ENCODE results near the gene TTC33.
"Not testable (repeated sequence)": the region's sequence is repeated elsewhere in the genome, so short reads cannot be mapped to it uniquely, and the experiment has no call there.

The TTC33 gene, protein sequence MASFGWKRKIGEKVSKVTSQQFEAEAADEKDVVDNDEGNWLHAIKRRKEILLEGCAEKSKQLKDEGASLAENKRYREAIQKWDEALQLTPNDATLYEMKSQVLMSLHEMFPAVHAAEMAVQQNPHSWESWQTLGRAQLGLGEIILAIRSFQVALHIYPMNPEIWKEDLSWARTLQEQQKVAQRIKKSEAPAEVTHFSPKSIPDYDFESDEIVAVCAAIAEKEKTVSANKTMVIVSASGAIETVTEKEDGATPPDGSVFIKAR

DNA sequence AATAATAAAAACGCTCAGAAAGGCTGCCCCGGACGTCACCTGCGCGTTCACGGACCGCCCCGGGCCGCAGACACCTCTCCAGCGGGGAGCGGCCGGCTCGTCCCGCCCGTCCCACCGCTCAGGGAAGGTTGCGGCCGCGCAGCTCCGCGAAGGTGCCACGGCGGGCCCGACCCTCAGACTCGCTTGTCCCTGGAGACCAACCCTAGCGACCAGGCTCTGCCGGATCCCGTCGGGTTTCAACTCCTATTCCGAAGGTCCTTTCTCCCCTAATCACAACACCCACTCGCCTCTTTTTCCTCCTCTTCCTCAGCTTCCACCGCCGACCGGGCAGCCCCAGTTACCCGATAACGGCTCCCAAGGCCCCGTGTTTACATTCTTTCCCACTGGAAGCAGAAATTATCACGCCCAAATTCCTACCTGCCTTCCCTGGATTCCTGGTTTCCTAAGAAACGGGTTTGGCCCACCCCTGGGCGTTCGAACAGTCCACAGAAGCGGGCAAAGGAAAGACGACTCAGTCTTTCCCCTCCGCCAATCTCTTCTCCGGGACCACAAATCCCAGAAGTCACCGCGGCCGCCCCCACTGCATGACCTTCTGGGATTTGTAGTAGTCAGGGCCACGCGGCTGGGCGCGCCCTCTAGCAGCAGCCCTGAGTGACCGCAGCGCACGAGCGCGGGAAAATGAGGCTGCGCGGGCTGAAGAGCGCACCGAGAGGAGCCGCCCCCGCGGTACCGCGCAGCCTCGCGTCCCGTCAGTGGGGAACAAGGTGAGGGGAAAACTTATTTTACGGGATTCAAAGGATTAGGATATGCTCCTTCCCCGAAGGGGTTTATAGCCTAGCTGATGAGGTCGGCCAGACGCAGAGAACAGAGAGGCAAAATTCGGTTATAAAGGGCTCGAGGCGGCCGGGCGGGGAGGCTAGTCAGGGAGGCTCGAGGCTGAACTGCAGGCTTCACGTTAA, at the start of gene TTC33:
TTC33 (minus strand) TSS at position 555 of the 959 bp plus-strand sequence. CDS start 8,943 bp downstream, outside the sequence.
- peak; percentile 85 to 93 (median 90) for DNase-seq

DNA sequence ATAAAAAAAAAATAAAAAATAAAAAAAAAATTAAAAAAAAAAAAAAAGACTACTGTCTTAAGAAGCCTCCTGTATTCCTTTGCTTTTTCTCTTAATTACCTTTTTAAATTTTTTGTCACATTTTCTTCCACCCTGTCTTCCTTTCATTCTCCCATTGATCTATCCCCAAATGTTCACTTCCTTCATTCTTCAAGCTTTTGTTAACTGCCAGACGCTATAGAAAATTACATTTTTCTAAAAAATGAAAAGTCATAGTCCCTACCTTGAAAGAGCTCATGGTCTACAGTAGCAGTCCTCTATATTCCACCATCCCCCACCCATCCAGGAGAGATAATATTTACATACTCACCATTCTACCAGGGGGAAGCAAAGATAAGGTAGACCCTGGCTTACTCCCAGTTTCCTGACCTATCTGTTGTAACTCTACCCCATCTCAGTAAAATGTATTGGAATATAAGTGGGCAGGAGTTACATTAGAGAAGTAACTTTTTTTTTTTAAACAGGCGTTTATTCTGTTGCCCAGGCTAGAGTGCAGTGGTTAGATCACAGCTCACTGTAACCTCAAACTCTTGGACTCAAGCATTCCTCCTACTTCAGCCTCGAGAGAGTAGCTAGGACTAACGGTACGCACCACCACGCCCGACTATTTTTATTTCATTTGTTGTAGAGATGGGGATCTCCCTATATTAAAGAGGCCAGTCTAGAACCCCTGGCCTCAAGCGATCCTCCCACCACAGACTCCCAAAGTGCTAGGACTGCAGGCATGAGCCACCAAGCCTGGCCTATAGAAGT, 46.2 kb upstream of the TTC33 start:
- no peak for DNase-seq

DNA sequence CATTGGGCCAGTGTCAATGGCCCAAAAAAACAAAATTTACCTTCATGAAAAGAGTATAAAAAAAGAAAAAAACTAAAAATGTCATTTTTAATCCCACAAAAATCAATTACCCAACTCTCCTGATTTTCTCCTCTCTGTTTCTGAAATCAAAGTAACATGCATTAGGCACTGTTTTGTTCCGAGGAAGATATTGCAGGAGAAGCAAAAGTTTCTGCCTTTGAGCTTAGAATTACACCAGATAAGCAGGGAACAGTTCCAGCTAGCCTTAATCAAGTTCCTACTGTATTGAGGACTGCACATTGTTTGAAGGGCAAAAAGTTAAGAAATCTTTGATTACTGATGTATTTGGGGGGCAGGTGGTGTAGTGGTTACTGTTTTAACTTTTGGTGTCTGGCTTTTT, 43.5 kb upstream of the TTC33 start:
- no peak for DNase-seq

DNA sequence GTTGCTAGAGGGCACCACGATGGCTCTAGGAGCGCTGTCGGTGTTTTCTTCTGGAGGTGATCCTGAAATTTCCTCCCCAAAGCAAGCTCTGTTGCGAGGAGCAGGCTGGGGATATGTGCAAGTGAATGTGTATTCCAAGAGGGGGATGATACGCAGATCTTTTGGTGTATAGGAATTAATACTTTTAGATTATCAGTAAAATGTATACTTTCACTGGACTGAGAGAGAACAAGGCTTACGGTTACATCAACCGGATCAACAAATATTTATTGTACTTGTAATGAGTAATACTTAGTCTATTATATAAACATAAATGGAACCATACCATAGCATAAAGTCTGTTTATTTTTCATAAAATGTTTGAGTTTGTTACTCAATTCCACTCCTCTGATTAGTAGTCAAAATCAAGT, 43.0 kb upstream of the TTC33 start:
- no peak for DNase-seq

DNA sequence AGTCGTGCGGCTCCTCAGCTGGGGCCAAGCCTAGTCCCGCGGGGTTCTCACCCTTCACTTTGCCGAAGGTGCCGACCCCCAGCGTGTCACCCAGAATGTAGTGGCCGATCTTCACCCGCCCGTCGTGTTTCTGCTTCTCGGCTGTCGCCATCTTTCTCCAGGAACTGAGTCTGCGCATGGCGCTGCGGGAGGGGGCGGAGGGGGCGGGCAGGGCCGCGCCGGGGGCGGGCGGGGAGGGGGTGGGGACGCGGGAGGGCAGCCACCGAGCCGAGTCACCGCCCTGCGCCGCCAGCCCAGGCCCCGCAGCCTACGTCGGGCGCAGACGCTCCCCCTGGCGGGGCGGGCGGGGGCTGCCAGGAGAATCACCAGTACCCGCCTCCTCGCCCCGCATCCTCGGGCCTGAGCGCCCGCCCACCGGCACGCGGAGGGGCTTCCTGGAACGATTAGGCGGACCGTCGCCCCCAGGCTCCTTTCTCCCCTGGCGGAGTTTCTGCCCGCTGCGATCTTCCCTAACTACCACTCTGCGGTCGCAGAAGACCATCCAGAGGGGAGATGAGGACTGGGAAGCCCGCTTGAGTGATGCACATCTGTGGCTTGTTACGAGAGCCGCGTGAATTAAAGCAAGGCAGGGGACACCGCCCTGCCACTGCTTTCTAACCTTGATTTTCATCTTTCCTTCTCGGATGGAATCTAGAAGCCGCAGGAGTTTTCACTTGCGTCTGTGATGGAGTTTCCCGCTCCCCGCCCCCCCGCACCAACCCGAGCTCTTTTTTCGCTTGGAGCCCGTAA, 42.4 kb upstream of the TTC33 start, which contains the start of gene PRKAA1:
PRKAA1 (minus strand) TSS at position 363 of the 789 bp plus-strand sequence; CDS start at position 178, 185 bp downstream.
- DNase-seq = peak; percentile 84 to 91 (median 88)

DNA sequence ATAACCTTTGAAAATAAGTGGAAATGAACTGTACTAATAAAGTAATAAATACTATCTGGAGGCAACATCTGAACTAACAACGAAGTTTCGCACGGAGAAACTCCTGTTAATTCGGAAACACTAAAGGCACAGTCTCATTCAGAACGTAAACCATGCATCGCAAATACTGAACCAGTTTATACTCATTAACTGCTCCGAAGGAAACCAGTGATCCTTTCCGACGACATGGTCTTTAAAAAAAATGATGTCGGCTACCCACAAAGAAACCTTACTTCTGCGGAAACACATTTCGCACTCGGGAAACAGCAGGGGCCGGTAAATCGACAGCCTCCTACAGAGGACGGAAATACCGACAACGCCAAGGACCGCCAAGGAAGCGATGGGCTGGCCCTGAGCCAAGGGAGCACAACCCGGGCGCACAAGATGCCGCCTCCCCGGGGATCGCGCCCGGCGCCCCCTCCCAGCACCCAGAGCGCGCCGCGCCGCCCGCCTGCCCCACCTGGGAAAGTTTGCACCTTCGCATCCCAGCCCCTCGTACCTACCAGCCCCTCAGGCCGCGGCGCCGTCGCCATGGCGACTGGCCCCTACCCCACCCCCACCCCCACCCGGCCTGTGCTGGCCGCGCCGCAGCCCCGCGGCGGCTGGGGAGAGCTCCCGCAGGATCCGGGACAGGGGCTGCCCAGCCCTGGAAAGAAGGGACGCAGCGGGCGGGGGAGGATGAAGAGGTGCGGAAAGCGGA, 41.7 kb upstream of the TTC33 start:
- peak; percentile 57 to 81 (median 74) for DNase-seq

DNA sequence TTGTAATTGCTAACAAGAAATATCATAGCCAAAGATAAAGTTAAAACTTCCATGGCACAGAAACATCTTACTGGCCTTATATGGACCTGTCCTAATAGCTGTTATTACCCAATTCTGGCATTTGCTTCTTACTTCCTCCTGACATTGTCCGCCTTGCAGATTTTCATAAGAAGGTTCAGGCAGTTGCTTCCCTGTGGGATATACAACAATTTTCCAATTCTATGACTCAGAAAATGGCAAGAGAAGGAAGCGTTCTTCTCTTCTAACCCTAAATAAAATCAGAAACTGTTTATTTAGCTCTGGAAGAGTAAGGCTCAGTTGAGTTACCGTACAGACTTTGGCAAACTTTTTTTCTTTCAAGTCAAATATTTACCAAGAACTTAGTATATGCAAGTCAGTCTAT, 40.7 kb upstream of the TTC33 start:
- no peak for DNase-seq

DNA sequence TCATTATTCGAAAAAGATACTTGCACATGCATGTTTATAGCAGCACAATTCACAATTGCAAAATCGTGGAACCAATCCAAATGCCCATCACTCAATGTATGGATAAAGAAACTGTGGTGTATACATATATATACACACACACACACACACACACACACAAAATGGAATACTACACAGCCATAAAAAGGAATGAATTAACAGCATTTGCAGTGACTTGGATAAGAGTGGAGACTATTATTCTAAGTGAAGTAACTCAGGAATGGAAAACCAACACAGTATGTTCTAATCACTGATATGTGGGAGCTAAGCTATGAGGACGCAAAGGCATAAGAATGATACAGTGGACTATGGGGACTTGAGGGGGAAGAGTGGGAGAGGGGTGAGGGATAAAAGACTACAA, 39.1 kb upstream of the TTC33 start:
- not testable (repeated sequence) for DNase-seq

DNA sequence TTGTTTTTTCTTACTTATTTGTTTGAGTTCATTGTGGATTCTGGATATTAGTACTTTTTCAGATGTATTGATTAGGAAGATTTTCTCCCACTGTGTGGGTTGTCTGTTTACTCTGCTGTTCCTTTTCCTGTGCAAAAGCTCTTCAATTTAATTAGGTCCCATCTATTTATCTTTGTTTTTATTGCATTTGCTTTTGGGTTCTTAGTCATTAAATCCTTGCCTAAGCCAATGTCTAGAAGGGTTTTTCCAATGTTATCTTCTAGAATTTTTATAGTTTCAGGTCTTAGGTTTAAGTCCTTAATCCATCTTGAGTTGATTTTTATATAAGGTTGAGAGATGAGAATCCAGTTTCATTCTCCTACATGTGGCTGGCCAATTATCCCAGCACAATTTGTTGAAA, 38.6 kb upstream of the TTC33 start:
- not testable (repeated sequence) for DNase-seq

DNA sequence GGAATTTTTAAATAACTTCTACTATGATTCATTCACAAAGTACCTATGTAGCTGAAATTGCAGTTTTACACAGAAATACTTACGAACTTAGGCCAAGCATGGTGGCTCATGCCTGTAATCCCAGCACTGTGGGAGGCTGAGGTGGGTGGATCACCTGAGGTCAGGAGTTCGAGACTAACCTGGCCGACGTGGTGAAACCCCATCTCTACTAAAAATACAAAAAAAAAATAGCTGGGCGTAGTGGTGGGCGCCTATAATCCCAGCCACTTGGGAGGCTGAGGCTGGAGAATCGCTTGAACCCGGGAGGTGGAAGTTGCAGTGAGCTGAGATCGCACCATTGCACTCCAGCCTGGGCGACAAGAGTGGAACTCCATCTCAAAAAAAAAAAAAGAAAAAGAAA, 36.9 kb upstream of the TTC33 start:
- not testable (repeated sequence) for DNase-seq

DNA sequence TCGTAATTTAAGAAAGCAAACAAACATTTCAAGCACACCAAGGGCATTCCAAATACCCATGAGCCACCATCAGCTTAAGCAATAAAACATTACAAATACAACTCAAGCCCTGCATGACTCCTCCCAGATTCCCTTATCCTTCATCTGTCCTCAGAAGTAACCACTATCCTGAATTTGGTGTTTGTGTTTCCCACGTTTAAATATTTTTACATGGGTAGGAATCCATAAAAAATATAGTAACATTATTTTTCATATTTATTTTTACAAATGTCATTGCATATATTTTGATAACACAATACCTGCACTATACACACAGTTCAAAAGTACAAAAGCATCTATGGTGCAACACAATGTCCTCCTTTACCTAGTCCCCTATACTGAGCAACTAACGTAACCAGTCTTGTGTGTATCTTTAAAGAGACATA, 36.0 kb upstream of the TTC33 start:
- no peak for DNase-seq

DNA sequence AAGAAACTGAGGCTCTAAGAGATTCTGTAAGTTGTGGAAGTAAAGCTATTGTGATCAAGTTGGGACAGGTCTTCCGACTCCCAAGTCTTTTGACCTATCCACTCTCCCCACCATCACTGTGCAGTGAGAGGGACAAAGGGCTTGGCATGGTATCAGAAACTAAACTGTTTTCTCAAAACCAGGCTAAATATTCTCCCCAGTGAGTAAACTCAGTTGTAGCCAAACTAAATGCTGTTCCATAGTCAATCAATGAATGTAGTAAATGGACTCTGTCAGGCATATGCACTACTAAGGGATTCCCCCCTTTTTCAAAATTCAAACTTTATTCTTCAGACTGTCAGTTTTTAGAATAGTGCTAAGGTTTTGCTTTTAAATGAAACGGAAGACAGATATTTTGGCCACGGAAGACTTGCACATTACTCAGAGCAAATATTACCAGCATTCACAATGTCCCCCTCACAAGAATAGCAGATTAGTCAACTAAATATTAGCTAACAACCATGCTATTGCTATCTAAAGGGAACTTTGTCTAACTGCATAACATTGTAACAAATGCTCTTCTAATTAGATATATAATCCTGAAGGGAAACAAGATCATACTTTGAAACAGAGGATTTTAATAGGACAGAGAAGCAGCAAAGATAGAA, 35.3 kb upstream of the TTC33 start:
- DNase-seq = no peak

DNA sequence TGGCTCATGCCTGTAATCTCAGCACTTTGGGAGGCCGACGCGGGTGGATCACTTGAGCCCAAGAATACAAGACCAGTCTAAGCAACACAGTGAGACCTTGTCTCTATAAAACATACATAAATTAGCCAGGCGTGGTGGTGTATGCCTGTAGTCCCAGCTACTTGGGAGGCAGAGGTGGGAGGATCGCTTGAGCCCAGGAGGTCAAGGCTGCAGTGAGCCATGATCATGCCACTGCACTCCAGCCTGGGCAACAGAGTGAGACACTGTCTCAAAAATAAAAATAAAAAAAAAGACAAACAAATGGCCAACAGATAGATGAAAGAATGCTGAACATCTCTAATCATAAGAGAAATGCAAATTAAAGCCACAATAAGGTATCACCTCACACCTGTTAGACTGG, 33.2 kb upstream of the TTC33 start:
- not testable (repeated sequence) for DNase-seq

DNA sequence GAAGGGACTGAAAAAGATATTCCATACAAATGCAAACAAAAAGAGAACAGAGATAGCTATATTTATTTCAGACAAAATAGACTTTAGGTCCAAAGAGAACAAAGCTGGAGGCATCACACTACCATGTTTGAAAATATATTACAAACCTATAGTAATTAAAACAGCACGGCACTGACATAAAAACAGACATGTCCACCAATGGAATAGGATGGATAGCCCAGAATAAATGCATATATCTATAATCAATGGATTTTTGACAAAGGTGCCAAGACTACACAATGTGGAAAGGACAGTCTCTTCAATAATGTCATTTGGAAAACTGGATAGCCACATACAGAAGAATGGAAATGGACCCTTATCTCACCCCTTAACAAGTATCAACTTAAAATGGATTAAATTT, 32.2 kb upstream of the TTC33 start:
- no peak for DNase-seq

DNA sequence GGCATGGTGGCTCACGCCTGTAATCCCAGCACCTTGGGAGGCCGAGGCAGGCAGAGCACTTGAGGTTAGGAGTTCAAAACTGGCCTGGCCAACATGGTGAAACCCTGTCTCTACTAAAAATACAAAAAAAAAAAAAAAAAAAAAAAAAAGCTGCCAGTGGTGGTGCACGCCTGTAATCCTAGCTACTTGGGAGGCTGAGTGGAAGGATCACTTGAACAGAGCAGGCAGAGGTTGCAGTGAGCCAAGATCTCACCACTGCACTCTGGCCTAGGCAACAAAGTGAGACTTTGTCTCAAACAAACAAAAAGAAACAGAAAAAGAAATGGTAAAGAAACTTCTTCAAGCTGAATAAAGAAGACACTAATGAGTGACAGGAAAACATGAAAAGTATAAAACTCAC, 30.9 kb upstream of the TTC33 start:
- DNase-seq = not testable (repeated sequence)

DNA sequence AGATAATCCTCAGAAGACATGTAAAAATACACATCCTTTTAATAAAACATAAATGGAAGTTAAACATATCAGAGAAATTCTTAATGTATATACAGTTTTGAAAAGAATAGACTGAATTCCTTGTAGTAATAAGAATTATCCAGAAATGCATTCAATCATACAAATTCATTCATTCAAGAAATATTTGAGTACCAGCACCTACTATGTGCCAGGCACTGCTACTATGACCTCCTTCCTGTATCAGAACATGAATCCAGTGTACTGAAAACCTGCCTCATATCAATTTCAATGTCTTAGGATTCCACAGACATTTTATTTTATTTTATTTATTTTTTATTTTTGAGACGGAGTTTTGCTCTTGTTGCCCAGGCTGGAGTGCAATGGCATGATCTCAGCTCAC, 29.2 kb upstream of the TTC33 start:
- no peak for DNase-seq

DNA sequence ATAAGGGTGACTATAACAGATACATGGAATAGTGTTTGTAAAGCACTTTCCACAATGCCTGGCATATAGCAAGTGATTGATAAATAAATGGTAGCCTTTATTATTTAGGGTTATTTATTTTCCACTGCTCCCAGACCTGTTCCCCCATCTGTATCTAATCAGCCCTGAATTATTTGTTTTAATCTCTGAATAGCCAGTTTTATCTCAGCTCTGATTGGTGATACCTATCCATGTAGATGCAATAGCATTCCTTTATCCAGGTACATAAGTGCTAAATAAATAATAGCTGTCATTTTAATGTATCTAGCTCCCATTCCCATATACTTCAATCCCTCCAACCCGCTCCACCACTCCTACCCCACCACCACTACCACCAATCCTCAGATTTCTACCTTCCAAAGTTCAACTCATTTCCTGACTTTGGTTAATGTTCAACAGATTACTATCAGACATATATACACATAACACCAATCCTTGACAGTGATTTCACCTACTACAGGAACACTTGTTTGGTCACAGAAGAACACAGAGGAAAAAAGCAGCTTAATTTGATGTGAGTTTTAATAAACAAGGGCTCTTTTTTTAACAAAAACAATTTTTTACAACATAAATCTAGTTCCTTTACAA, 28.4 kb upstream of the TTC33 start:
- no peak for DNase-seq

DNA sequence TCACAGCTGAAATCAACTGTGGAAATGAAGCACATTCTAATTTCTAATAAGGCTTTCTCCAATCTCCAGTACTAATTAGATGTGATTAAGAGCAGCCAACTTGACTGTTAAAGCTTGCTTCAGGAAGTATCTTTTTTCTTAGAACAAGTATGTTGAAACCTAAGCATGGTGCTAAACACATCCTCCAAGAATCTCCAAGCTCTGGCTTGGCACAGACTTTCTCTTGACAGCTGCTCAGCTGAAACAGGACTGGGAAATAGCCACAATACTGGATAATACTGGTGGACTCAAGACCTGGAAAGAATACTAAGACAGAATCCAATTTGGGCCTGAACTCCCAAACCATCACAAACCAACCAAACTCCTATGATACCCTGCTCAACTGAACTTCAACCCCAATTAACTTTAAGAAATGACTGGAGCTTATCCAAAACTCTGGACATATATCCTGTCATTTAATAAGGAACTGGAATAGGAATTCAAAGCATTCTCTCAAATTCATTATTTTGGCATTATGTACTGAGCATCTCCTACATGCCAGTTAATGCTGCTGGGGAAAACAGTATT, 26.2 kb upstream of the TTC33 start:
- DNase-seq = no peak

DNA sequence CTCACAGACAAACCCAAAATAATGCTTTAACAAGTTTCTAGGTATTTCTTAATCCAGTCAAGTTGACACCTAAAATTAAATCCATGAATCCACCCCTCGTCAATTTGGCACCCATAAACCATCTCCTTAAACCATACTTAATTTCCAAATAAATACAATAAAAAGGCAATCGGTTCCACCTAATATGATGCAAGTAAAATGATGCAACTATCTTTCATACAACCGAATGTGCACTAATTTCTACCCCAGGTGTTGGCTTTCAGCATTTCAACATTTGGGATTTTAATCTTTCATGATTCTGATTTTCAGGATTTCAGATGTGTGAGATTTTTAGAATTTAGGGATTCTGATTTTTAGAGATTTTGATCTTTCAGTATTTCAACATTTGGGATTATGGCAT, 25.1 kb upstream of the TTC33 start:
- no peak for DNase-seq

DNA sequence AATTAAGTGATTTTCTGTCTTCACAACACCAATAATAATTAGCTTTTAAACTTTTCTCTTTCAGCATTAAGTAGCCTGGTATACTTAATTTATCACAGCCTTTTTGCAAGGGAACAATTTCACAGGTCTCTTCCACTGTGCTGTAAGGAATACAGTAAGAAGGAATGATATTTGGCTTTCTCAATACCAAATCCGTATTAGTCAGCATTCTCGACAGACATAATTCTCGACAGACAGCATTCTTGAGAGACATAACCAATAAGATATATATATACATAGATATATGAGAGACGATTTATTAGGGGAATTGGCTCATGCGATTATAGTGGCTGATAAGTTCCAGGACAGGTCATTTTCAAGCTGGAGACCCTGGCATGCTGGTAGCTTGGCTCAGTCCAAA, 24.4 kb upstream of the TTC33 start:
- no peak for DNase-seq

All from stimulated activated naive CD4-positive, alpha-beta T cell (primary cell).